ENCODE results near the gene SMNDC1. TPM values are rescaled to one million over a fixed set of nuclear protein-coding genes. Genes with fewer than 3 reads are reported as not detected.

The SMNDC1 gene
- total RNA-seq, 2 donors from 2014 or later: 7.5 to 7.6 TPM

DNA sequence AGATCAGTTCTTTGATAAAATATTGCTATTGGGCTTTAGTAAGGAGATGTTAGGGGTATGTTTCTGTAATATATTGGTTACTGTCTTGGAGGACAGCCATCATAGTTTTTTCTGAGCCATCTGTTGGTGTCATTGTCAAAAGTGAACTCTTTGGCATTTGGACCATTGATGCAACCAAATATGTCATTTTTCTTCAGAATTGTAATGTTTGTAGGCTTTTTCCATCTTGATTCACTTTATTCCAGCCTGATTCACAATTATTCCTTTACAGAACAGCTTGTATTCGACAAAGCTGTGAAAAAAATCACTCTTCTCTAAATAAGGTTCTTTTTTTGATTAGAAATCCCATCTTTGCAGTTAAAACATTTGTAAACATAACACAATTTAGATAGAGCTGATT lies 37.4 kb downstream of the SMNDC1 start:
- Histone ChIP-seq H3K4me3 (no peak overlapping the region), H3K9me3 (no peaks in the 10 kb centered on the region), H3K4me1 (peaks cover 44% of the 10 kb centered on the region), H3K36me3 (replicated peaks in 1 of 2; ENCODE audit: insufficient read depth in 1 of 2, low read depth in 2 of 2) (no peaks in the 10 kb centered on the region), H3K27ac (peak overlapping the region in 1 of 4 donors; percentile 90), H3K27me3 (no peaks in the 10 kb centered on the region)
- TF ChIP-seq CTCF (IDR thresholded peaks at IDR 0.05) (no peak), POLR2A (IDR thresholded peaks at IDR 0.05) (no peak)
- intact Hi-C loops (cut with DNase I): no loop called here
- WGBS, 2 donors: 90 to 94% methylated on average over 1 of the region's 1 CpG
- DNase-seq: no peak
- ATAC-seq: no peak

DNA sequence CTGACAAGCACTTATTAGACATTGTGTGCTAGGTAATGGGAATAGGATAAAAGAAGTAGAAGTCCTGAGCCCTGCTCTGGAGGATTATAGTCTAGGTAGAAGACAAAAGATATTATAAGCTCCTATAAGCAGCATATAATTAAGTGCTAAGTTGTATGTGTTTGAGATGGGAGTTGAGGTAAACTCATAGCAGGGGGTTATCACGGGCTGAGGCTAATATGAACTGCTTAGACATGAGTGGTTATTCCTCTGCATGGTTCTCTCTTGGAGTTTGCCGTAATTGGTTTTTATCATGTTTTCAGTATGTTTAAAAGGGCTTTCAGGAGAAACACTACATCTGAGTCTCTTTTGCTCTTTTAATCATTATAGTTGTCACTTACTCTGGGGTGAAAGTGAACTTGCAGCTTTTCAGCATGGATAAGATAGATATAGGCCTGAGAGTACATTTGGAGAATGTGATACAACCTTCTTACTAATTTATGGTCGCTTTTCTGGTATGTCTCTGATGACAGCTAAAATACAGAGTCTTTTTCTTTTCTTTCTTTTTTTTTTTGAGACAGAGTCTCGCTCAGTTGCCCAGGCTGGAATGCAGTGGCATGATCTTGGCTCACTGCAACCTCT lies 39.0 kb downstream of the SMNDC1 start:
- WGBS, 2 donors: 96 to 97% methylated on average over 4 of the region's 4 CpGs
- no peak for ATAC-seq
- Histone ChIP-seq H3K27me3 (no peaks in the 10 kb centered on the region), H3K9me3 (no peaks in the 10 kb centered on the region), H3K4me3 (no peak overlapping the region), H3K27ac (no peak overlapping the region), H3K36me3 (replicated peaks in 1 of 2; ENCODE audit: insufficient read depth in 1 of 2, low read depth in 2 of 2) (no peaks in the 10 kb centered on the region), H3K4me1 (peaks cover 37% of the 10 kb centered on the region)
- DNase-seq: no peak
- intact Hi-C loops (cut with DNase I): no loop called here
- TF ChIP-seq CTCF (IDR thresholded peaks at IDR 0.05) (no peak), POLR2A (IDR thresholded peaks at IDR 0.05) (no peak)

- Histone ChIP-seq H3K27ac (no peak overlapping the region), H3K4me1 (peaks cover 15% of the 10 kb centered on the region), H3K4me3 (no peak overlapping the region), H3K36me3 (replicated peaks in 1 of 2; ENCODE audit: insufficient read depth in 1 of 2, low read depth in 2 of 2) (no peaks in the 10 kb centered on the region), H3K27me3 (no peaks in the 10 kb centered on the region), H3K9me3 (no peaks in the 10 kb centered on the region)
- 14 to 31% methylated on average over 1 of the region's 1 CpG for WGBS, 2 donors
- DNase-seq (no peak), ATAC-seq (no peak)
- intact Hi-C loops (cut with DNase I): no loop called here
- no peak for TF ChIP-seq CTCF (IDR thresholded peaks at IDR 0.05)
- no peak for TF ChIP-seq POLR2A (IDR thresholded peaks at IDR 0.05)
Observed at GRCh38 chr10:110263164-110263563, 41.6 kb downstream of the SMNDC1 start.

- Histone ChIP-seq H3K4me3 (no peak overlapping the region), H3K36me3 (replicated peaks in 1 of 2; ENCODE audit: insufficient read depth in 1 of 2, low read depth in 2 of 2) (no peaks in the 10 kb centered on the region), H3K9me3 (no peaks in the 10 kb centered on the region), H3K4me1 (peaks cover 4% of the 10 kb centered on the region), H3K27ac (no peak overlapping the region), H3K27me3 (no peaks in the 10 kb centered on the region)
- intact Hi-C loops (cut with DNase I): no loop called here
- no peak for DNase-seq
- peak; percentile 24 for ATAC-seq
- no peak for TF ChIP-seq POLR2A (IDR thresholded peaks at IDR 0.05)
- no peak for TF ChIP-seq CTCF (IDR thresholded peaks at IDR 0.05)
- 71 to 74% methylated on average over 1 of the region's 1 CpG for WGBS, 2 donors
Observed at GRCh38 chr10:110260746-110261477, 43.8 kb downstream of the SMNDC1 start.

DNA sequence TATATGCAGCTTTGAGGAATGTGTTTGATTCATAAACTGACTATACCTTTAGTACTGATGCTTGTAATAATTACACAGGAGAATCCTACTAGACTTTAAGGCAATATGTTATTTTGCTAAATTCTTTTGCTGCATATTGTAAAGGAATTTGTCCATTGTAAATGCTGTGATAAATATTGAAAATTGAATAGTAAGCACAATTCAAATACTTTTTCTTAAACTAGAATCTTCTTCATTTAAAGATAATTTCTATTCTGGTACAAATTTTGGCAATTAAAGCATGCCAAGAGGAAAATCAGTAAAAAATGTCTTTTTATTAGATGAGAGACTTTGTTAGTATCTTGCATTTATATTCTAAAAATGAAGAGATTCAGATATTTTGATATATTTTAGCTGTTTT lies 45.4 kb downstream of the SMNDC1 start:
- TF ChIP-seq POLR2A (IDR thresholded peaks at IDR 0.05): no peak
- TF ChIP-seq CTCF (IDR thresholded peaks at IDR 0.05): no peak

More for the DNA sequence above, 45.4 kb downstream of the SMNDC1 start:
- ATAC-seq (no peak), DNase-seq (no peak)
- intact Hi-C loops (cut with DNase I): no loop called here
- H3K27me3 ChIP-seq: no peaks in the 10 kb centered on the region
- peaks cover 4% of the 10 kb centered on the region for H3K4me1 ChIP-seq
- H3K4me3 ChIP-seq: no peak overlapping the region
- no peak overlapping the region for H3K27ac ChIP-seq
- no peaks in the 10 kb centered on the region for H3K36me3 ChIP-seq (replicated peaks in 1 of 2; ENCODE audit: insufficient read depth in 1 of 2, low read depth in 2 of 2)
- H3K9me3 ChIP-seq: no peaks in the 10 kb centered on the region
